ENCODE data around the gene GULP1. TPM values are rescaled to one million over a fixed set of nuclear protein-coding genes. Genes with fewer than 3 reads are reported as not detected.

The GULP1 gene
- total and polyA plus RNA-seq, 2 of the 4 experiments (the other 2 are of a cell fraction): 24.4 to 40.1 TPM

DNA sequence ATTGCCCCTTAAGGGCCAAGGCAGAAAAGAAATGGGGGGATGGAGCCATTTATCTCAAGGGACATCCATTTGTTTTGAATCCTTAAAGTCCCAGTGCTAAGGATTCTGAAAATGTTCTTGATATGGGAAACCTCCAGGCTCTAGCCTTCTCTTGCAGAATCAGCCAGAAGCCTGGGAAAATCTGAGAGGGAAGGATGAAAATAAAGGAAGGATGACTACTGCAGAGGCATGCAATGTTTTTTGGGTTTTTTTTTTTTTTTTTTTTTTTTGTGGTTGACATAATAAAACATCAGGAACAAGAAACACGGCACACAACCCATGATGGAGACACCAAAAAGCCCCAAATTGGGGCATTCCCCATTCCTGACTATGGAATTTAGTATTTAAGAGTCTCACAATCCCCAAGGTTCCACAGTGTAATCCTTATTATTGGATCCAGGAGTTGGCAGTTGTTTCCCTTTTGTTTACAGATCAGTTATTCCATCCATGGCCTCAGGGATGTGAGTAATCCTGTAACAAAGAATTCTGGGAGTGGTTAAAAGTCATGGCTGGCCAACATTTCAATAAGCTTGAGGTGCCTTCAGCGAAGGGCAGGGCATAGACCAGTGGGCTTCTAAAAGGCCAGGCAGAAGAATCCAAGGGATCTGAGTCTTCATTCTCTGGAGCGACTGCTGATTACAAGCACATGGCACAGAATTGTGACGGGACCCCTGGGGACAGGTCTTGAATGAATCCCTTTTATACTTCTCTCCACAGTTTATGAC lies 337.5 kb downstream of the GULP1 start (continued):
- TF ChIP-seq RAD21 (IDR thresholded peaks at IDR 0.05; ENCODE audit: low read length): no peak

DNA sequence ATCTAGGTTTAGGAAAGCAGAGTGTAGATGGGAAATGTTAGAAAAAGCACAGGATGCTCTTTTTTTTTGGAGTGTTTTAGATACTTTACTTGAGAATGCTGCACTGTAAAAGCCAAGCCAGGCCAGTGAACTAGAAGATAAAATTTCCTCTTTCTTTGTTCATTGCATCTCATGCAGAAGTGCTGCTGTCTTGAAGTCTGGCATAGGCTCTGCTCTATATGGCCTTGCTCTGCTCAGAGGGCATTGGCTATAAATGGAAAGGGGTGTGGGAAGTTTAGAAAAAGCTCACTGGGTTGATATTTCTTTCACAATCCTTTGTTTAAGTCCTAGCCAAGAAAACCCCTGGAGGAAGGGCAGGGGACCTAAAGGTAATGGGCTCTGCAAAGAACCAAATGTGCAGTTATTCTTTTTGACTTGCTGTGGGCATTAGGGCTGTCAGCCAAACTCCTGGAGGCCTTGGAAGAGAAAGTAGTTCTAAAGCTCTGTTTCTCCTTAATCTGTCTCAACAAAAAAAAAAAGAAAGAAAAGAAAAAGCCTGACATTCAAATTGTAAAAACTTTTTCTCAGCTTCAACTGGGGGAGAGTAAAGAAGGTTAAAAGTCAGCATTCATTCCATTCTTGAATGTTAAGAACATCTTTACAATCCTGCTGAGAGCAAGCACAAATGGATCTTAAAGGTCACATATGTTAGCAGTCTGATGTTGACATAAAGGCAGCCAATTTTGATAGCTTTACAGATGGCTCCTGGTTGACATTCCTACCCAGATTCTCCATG lies 338.3 kb downstream of the GULP1 start:
- in situ Hi-C loops (cut with MboI; ENCODE audit: low sequenced_read_pairs): no loop called here
- Histone ChIP-seq H3K4ac (ENCODE audit: low read depth, low read length) (peak overlapping the region; percentile 17; the same call in 1 of the 2 replicates), H2BK15ac (ENCODE audit: low read depth, low read length) (no peak overlapping the region), H2BK120ac (ENCODE audit: low read depth, low read length) (0 out of 2 replicates have a peak overlapping the region, but pooled peaks have one; percentile 4), H3K27ac (ENCODE audit: insufficient read depth, low read length) (peak overlapping the region; percentile 67; the same call in 1 of the 2 replicates), H3K18ac (ENCODE audit: low read depth, low read length) (peak overlapping the region; percentile 92), H3K4me2 (ENCODE audit: low read depth, low read length) (0 out of 2 replicates have a peak overlapping the region, but pooled peaks have one; percentile 30), H4K5ac (ENCODE audit: low read depth, low read length) (peak overlapping the region; percentile 64), H2AK9ac (replicated peaks; ENCODE audit: low read depth, low read length, poor library complexity) (no peak overlapping the region), H2BK20ac (ENCODE audit: low read depth, low read length) (no peak overlapping the region), H3K9me3 (ENCODE audit: control insufficient read depth, insufficient read depth, low read length) (no peaks in the 10 kb centered on the region), H3K4me1 (ENCODE audit: control insufficient read depth, insufficient read depth, low read length) (peaks cover 9% of the 10 kb centered on the region), H4K20me1 (ENCODE audit: insufficient read depth, low read length) (no peaks in the 10 kb centered on the region), H3K36me3 (ENCODE audit: control insufficient read depth, insufficient read depth, low read length) (no peaks in the 10 kb centered on the region), H4K8ac (ENCODE audit: low read depth in 2 of 2, low read length in 2 of 2) (0 out of 4 replicates have a peak overlapping the region, but pooled peaks of 1 of the 2 experiments have one; percentile 11), H3K56ac (ENCODE audit: extremely low read depth, insufficient read depth, low read length) (no peak overlapping the region), H2AK5ac (ENCODE audit: low read depth, low read length) (no peak overlapping the region), H3K23ac (ENCODE audit: low read depth, low read length) (no peak overlapping the region), H3K14ac (replicated peaks; ENCODE audit: low read depth, low read length) (no peak overlapping the region; the same call in 1 of the 2 replicates), H2AFZ (replicated peaks; ENCODE audit: low read length, poor library complexity) (no peak overlapping the region), H3K27me3 (ENCODE audit: control insufficient read depth, insufficient read depth, low read length) (no peaks in the 10 kb centered on the region), H4K91ac (ENCODE audit: insufficient read depth, low read depth, low read length) (no peak overlapping the region; the same call in 1 of the 2 replicates), H3K79me1 (ENCODE audit: low read depth in 1 of 2, low read length in 2 of 2) (no peaks in the 10 kb centered on the region), H2BK5ac (ENCODE audit: low read depth, low read length, poor library complexity, severe bottlenecking) (peak overlapping the region; percentile 31), H3K4me3 (ENCODE audit: insufficient read depth, low read depth, low read length) (no peak overlapping the region), H3K9ac (ENCODE audit: low read depth, low read length) (no peak overlapping the region), H3K9me1 (ENCODE audit: insufficient read depth, low read length) (no peaks in the 10 kb centered on the region)
- no TSS peak for BruUV-seq (replicated peaks)
- intact Hi-C loops (cut with micrococcal nuclease): loop anchor here (5.0 kb wide), 1 partner anchor 78 kb away; no protein-coding TSS in a partner anchor
- TF ChIP-seq MAFK (IDR thresholded peaks at IDR 0.05; ENCODE audit: low read depth, low read length) (no peak), BHLHE40 (IDR thresholded peaks at IDR 0.05; ENCODE audit: low read depth, low read length) (no peak), CHD1 (IDR thresholded peaks at IDR 0.05; ENCODE audit: low read depth, low read length) (no peak), RCOR1 (IDR thresholded peaks at IDR 0.05; ENCODE audit: insufficient replicate concordance, low read length) (no peak), NFE2L2 (IDR thresholded peaks at IDR 0.05; ENCODE audit: low read depth, low read length) (no peak), CEBPB (IDR thresholded peaks at IDR 0.05; ENCODE audit: low read depth, low read length) (no peak), MAZ (IDR thresholded peaks at IDR 0.05; ENCODE audit: borderline replicate concordance, low read depth, low read length) (no peak), FOS (IDR thresholded peaks at IDR 0.05; ENCODE audit: low read depth, low read length) (no peak)
- TF ChIP-seq, protein P1, sequence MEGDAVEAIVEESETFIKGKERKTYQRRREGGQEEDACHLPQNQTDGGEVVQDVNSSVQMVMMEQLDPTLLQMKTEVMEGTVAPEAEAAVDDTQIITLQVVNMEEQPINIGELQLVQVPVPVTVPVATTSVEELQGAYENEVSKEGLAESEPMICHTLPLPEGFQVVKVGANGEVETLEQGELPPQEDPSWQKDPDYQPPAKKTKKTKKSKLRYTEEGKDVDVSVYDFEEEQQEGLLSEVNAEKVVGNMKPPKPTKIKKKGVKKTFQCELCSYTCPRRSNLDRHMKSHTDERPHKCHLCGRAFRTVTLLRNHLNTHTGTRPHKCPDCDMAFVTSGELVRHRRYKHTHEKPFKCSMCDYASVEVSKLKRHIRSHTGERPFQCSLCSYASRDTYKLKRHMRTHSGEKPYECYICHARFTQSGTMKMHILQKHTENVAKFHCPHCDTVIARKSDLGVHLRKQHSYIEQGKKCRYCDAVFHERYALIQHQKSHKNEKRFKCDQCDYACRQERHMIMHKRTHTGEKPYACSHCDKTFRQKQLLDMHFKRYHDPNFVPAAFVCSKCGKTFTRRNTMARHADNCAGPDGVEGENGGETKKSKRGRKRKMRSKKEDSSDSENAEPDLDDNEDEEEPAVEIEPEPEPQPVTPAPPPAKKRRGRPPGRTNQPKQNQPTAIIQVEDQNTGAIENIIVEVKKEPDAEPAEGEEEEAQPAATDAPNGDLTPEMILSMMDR (conservative IDR thresholded peaks at IDR 0.05; ENCODE audit: low read depth, low read length): no peak
- ChIA-PET CTCF (interaction anchor here (0.7 kb wide), 1 partner anchor 348 kb away, joined by 3 read pairs; no protein-coding TSS in a partner anchor), POLR2A (ENCODE audit: unreplicated experiment) (no interaction called here)
- dilution Hi-C loops (cut with HindIII; ENCODE audit: low sequenced_read_pairs, unreplicated experiment): no loop called here
- peak; percentile 51 for DNase-seq
- peak; percentile 68 for ATAC-seq (ENCODE audit: low read depth)
